Duodenal mucosa (tissue), 2 donors: ENCODE measurements around the gene CCR4.
"Not testable (repeated sequence)": the region's sequence is repeated elsewhere in the genome, so short reads cannot be mapped to it uniquely, and the experiment has no call there.

ENCODE experiments used
- H3K27ac ChIP-seq: one replicate; pipeline ENCODE4 v1.7.0; 2013; ENCODE audit warnings: low read depth, low read length
- H3K27me3 ChIP-seq, 2 donors: one replicate each; pipeline ENCODE4 v1.7.0; 2013; ENCODE audit warnings: low read length in 2 of 2, control low read depth in 1 of 2; ENCODE audit not compliant: insufficient read depth in 2 of 2, control insufficient read depth in 1 of 2
- H3K36me3 ChIP-seq, 2 donors: one replicate each; pipeline ENCODE4 v1.7.0; 2013; ENCODE audit warnings: low read length in 2 of 2, control low read depth in 1 of 2; ENCODE audit not compliant: insufficient read depth in 2 of 2, control insufficient read depth in 1 of 2
- H3K4me1 ChIP-seq, 2 donors: one replicate each; pipeline ENCODE4 v1.7.0; 2013; ENCODE audit warnings: low read length in 2 of 2, control low read depth in 1 of 2; ENCODE audit not compliant: insufficient read depth in 2 of 2, control insufficient read depth in 1 of 2
- H3K4me3 ChIP-seq, 2 donors: one replicate each; pipeline ENCODE4 v1.7.0; 2013; ENCODE audit warnings: low read length in 2 of 2, low read depth in 1 of 2
- H3K9ac ChIP-seq, 2 donors: one replicate each; pipeline ENCODE4 v1.7.0; 2013; ENCODE audit warnings: low read length in 2 of 2, low read depth in 1 of 2
- H3K9me3 ChIP-seq, 2 donors: one replicate each; pipeline ENCODE4 v1.7.0; 2013; ENCODE audit warnings: low read length in 2 of 2, control low read depth in 1 of 2; ENCODE audit not compliant: control insufficient read depth in 1 of 2

Gene CCR4

GRCh38 chr3:32975891-32976595 is 24.6 kb downstream of the CCR4 start:
- H3K27ac ChIP-seq, result no peak overlapping the region
- H3K27me3 ChIP-seq, result no peaks in the 10 kb centered on the region
- H3K4me1 ChIP-seq, result no peaks in the 10 kb centered on the region
- H3K4me3 ChIP-seq, result no peak overlapping the region
- no peaks in the 10 kb centered on the region for H3K9me3 ChIP-seq
- no peak overlapping the region for H3K9ac ChIP-seq
- H3K36me3 ChIP-seq, result no peaks in the 10 kb centered on the region

- H3K27ac ChIP-seq, result no peak overlapping the region
- no peaks in the 10 kb centered on the region for H3K36me3 ChIP-seq
- no peaks in the 10 kb centered on the region for H3K9me3 ChIP-seq
- H3K27me3 ChIP-seq, result no peaks in the 10 kb centered on the region
- no peak overlapping the region for H3K9ac ChIP-seq
- H3K4me3 ChIP-seq, result no peak overlapping the region
- no peaks in the 10 kb centered on the region for H3K4me1 ChIP-seq
These were observed 26.4 kb downstream of the CCR4 start for GRCh38 chr3:32977861-32978260.

- Histone ChIP-seq H3K9me3 (no peaks in the 10 kb centered on the region), H3K36me3 (no peaks in the 10 kb centered on the region), H3K4me3 (no peak overlapping the region), H3K27ac (no peak overlapping the region), H3K4me1 (no peaks in the 10 kb centered on the region), H3K27me3 (no peaks in the 10 kb centered on the region), H3K9ac (no peak overlapping the region)
These were observed 26.9 kb downstream of the CCR4 start for GRCh38 chr3:32978331-32978730.

DNA sequence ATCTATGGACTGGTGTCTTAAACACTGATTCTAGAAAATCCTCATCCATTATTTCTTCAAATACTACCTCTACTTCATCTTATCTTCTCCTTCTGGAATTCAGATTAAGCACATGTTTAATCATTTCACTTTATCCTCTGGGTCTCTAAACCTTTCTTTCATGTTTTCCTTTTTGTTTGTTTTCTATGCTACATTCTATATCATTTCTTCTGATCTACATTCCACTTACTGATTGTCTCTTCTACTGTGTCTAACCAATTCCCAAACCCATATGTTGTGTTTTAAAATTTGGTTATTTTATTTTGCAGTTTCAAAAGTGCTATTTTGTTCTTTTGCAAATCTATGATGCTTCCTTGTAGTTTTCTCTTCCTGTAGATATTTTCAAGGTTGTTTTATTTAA is 31.7 kb downstream of the CCR4 start:
- Histone ChIP-seq H3K4me3 (no peak overlapping the region), H3K9me3 (no peaks in the 10 kb centered on the region), H3K36me3 (no peaks in the 10 kb centered on the region), H3K27me3 (no peaks in the 10 kb centered on the region), H3K27ac (no peak overlapping the region), H3K4me1 (no peaks in the 10 kb centered on the region), H3K9ac (no peak overlapping the region)

- H3K36me3 ChIP-seq, H3K9me3 ChIP-seq, H3K9ac ChIP-seq, H3K27ac ChIP-seq, H3K27me3 ChIP-seq, H3K4me3 ChIP-seq, H3K4me1 ChIP-seq: not testable (repeated sequence)
These were observed 33.5 kb downstream of the CCR4 start for GRCh38 chr3:32984918-32985317.

DNA sequence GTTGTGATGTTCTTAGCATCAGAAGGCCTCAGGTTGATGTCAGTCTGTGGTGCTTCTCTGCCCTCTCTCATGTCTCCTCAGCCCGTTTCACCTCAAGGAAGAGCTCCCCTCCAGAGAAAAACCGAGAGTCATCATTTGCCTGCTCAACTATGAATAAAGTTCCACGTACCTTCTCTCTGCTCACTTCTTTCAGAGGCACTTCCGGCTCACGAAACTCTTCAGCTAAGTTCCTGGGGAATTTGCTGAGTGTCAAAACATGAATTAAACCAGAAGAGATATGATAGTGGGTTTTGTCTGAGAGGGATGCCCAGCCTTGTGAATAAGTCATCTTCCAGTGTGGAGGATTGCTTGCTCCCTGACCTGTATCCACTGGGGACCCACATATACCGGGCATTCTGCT is 37.7 kb downstream of the CCR4 start:
- no peak overlapping the region for H3K27ac ChIP-seq
- no peaks in the 10 kb centered on the region for H3K4me1 ChIP-seq
- no peaks in the 10 kb centered on the region for H3K36me3 ChIP-seq
- no peaks in the 10 kb centered on the region for H3K27me3 ChIP-seq
- H3K9ac ChIP-seq, result no peak overlapping the region
- H3K9me3 ChIP-seq, result no peaks in the 10 kb centered on the region
- H3K4me3 ChIP-seq, result no peak overlapping the region

DNA sequence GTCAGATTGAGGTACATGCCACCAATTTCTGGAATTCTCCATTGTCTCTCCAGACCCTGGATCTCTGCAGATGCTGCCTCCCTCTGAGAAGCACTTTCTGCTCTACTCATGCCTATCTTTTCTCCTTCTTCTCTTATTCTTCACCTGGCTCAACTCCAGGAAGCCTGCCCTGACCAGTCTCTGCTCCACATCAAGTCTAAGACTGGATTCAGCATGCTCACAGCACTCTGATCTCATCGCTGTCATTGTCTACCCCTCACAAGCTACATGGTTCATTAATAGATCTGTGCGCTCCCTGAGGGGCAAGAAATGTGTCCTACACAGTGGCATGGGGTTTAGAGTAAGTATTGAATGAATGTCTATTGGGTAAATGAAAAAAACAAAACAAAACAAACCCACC is 38.7 kb downstream of the CCR4 start:
- Histone ChIP-seq H3K27ac (no peak overlapping the region), H3K4me1 (no peaks in the 10 kb centered on the region)

DNA sequence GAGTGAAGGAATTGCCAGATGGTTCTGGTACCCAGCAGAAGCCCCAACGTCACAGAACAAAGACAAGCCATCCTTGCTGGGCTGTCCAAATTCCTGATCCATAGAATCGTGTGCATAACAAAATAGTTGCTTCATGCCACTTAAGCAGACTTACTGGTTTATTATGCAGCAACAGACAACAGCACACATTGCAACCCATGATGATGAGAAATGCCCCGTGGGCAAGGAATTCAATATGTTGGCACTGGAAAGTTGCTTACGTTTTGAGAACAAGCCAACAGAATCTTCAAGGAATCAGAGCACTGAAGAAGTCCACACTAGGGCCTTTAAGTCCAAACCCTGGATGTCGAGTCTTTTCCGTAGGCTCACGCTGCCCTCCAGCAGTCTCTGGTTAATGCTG is 40.3 kb downstream of the CCR4 start:
- H3K9ac ChIP-seq, result no peak overlapping the region
- H3K9me3 ChIP-seq, result no peaks in the 10 kb centered on the region
- H3K4me1 ChIP-seq, result no peaks in the 10 kb centered on the region
- H3K36me3 ChIP-seq, result peaks cover 4 to 14% of the 10 kb centered on the region in 2 donors
- H3K4me3 ChIP-seq, result no peak overlapping the region
- no peak overlapping the region for H3K27ac ChIP-seq
- no peaks in the 10 kb centered on the region for H3K27me3 ChIP-seq

More for the DNA sequence above, 38.7 kb downstream of the CCR4 start:
- Histone ChIP-seq H3K36me3 (peaks cover 0 to 2% of the 10 kb centered on the region in 2 donors), H3K9me3 (no peaks in the 10 kb centered on the region), H3K27me3 (no peaks in the 10 kb centered on the region), H3K9ac (no peak overlapping the region), H3K4me3 (no peak overlapping the region)

- Histone ChIP-seq H3K27me3 (no peaks in the 10 kb centered on the region), H3K9ac (no peak overlapping the region), H3K27ac (no peak overlapping the region), H3K4me3 (no peak overlapping the region), H3K9me3 (no peaks in the 10 kb centered on the region), H3K4me1 (no peaks in the 10 kb centered on the region), H3K36me3 (peaks cover 4 to 17% of the 10 kb centered on the region in 2 donors)
These were observed 40.9 kb downstream of the CCR4 start for GRCh38 chr3:32992310-32992686.

DNA sequence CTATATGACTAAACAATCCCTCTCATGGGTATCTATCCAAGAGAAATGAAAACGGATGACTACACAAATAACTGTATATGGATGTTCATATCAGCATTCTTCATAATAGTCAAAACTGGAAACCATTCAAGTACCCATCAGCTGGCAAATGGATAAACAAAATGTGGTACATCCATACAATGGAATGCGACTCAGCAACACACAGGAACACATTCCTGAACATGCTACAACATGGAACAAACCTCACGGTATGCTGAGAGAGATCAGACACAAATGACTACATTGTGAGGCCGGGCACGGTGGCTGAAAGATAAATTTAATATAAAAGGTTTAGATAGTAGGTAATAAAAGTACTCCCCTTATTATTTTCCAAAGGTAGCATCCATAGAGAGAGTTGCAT is 42.6 kb downstream of the CCR4 start:
- Histone ChIP-seq H3K4me1 (no peaks in the 10 kb centered on the region), H3K36me3 (peaks cover 4 to 17% of the 10 kb centered on the region in 2 donors), H3K9me3 (no peaks in the 10 kb centered on the region), H3K27me3 (no peaks in the 10 kb centered on the region), H3K9ac (no peak overlapping the region), H3K27ac (no peak overlapping the region), H3K4me3 (no peak overlapping the region)

- peaks cover 4 to 19% of the 10 kb centered on the region in 2 donors for H3K36me3 ChIP-seq
- no peaks in the 10 kb centered on the region for H3K27me3 ChIP-seq
- no peaks in the 10 kb centered on the region for H3K4me1 ChIP-seq
- H3K27ac ChIP-seq, result no peak overlapping the region
- H3K4me3 ChIP-seq, result no peak overlapping the region
- no peaks in the 10 kb centered on the region for H3K9me3 ChIP-seq
- H3K9ac ChIP-seq, result no peak overlapping the region
These were observed 43.7 kb downstream of the CCR4 start for GRCh38 chr3:32995098-32995497.
